NCI-H128 (cell line): ENCODE results near the gene EXOSC2.

Experiments used
- DNase-seq: peaks from one replicate; lab custom pipeline; 2025; ENCODE audit not compliant: unreplicated experiment; lab: John Stamatoyannopoulos, UW

Gene EXOSC2

GRCh38 chr9:130693426-130694191 lies at the start of gene EXOSC2:
EXOSC2 (plus strand) TSS chr9:130693780; CDS start chr9:130693792, 12 bp downstream.
- DNase-seq, result peak; percentile 92

DNA sequence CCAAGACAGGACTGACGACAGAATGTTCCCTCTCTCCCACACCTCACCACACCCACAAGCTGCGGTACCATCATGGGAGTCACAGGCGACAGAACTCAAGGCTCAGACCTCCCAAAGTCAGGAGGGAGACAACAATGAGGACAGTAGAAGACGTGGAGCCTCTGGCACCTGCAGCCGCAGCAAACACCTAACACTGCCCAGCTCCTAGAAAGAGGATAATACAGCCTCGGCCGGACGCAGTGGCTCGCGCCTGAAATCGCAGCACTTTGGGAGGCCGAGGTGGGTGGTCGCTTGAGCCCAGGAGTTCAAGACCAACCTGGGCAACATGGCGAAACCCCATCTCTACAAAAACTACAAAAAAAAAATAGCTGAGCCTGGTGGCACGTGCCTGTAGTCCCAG lies 42.4 kb upstream of the EXOSC2 start:
- DNase-seq, result no peak

GRCh38 chr9:130651752-130652151 lies 41.8 kb upstream of the EXOSC2 start:
- DNase-seq, result no peak

DNA sequence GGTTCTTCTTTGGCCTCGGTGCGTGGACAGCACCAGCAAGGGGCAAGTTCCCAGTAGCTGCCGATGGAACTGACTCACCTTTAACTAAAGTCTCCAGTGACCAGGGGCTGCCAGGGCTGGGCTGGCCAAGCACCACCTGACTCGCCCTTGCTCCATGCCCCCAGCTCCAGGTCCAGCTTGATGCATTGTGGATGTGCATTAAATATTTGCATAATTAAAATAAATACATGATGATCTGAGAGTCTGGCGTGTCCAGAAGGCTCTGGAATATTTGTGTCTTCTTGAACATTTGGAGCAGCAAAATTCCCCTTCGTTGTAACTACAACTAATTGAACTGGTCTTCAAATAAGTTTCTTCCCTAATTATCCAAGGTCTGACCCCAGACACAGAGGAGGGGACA lies 38.7 kb upstream of the EXOSC2 start:
- DNase-seq, result no peak

DNA sequence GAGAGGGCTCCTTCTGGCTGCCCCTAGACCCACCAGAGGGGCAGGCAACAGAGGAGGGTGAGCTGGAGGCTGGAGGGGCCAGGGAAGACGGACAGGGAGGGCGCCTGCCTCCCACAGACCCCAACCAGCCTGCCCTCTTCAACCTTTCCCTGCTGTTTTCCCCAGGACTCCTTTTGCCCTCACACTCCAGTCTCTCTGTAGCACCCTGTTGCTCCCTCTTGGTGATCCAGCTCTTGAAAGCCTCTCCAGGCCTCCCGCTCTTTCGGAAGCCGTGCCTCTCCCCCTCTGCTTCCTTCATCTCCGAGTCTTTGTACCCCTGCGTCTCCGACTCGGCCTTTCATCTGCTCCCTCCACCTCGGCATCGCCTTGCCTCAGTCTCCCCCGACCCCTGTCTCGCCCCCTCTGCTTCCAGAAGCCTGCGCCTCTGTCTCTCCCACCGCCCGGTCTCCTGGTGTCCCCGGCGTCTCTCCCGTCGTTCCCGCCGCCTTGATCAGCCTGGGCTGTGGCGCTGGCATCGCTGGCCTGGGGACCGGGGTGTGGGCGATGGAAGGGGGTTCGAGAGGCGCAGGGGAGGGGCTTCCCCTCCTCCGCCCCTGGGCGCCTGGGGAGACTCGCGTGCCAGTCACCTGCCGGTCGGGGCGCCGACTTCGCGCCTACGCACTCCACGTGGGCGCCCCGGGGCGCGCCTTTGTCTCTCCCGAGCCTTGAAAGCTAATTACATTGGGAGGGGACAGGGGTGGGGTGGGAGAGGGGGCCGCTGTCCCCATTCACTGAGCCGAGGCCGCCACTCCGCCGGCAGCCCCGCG lies 34.5 kb upstream of the EXOSC2 start:
- no peak for DNase-seq

DNA sequence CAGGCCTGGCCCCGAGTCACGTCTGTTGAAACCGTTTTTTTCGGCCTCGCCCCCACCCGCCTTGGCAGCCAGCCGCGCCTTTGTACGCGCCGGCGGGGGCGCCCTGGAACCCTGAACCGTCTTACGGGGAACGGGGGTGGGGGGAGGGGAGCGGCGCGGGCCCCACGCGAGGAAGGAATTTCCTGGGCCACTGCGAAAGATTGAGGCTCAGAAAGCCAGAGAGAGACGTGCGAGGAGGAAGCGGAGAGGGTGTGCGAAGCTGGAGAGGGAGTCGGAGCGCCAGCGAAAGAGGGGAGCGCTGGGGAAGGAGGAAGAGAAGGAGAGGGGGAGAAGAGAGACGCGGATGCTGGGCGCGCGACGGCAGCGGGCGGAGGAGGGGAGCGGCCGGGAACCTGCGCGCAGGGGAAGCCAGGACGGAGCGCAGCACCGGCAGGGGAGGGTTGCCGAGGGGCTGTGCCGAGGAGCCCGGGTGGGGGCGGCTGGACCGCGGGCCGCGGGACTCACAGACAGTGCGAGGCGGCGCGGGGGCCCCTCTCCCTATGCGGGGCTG lies 33.8 kb upstream of the EXOSC2 start:
- no peak for DNase-seq

- no peak for DNase-seq
These were observed 33.3 kb upstream of the EXOSC2 start for GRCh38 chr9:130660326-130660682.

- DNase-seq, result peak; percentile 42
These were observed 32.7 kb upstream of the EXOSC2 start for GRCh38 chr9:130660683-130661450.

DNA sequence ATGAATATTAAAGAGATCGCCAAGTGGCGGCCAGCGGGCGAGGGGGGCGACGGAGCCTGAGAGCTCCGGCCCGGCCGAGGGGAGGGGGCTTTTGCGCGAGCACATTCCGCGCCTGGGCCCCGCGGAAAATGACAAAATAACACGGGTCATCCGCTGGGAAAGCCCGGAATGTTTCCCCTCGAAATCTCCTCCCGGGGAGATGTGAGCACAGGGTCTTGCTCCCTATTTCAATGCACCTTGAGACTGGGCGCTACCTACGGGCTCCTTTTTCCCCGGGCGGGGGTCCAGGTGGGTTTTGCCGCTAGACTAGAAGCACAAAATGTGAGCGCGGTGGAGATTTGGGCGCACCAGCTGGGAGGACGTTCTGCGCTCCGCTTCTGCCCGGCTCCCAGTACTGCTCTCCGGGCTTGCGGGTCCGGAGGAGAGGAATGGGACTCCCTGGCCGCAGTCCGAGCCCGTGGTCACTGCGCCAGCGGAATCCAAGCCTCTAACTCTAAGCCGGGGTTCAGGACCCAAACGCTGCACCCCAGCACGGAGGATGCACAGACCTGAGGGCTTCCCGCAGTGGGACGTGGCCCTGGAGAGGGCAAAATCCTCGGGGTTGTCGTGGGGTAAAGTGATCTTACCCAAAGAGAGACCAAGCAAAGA lies 32.0 kb upstream of the EXOSC2 start:
- no peak for DNase-seq

DNA sequence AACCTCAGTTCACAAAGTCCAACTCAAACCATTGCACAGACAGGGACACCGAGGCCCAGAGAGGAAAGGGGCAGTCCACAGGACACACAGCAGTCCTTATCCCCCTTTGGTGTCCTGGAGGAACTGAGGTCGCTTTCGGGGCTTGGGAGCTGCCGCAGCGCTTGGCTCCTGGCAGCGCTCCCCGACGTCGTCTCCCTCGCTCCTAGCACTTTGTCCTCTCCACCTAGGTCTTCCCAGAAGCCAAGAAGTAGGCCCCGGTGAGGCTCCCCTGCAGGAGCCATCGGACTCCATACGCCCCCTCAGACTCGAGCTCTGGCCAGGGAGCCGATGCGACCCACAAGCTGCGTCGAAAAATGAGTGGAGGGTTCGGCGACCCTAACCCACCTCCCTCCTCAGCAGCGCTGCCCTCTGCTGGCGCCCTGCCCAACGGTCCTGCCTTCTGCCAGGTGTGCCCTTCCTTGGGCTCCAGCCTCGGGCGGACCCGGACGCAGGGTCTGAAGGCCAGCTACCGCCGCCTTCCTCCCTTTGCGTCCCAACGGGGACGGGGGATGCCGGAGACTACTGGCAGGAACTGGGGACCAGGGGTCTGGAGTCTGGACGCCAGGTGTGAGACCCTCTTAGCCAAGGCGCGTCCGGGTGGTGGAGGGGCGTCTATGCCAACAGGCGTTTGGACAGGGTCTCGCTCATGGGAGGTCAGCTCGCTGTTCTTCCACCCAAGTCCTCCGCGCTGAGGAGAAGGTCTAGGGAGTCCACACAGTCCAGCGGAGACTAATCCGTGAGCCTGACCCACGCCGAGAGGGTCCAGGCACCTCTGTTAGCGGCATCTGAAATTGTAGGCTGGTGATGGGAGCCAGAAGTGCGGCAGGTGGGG lies 31.2 kb upstream of the EXOSC2 start:
- no peak for DNase-seq

DNA sequence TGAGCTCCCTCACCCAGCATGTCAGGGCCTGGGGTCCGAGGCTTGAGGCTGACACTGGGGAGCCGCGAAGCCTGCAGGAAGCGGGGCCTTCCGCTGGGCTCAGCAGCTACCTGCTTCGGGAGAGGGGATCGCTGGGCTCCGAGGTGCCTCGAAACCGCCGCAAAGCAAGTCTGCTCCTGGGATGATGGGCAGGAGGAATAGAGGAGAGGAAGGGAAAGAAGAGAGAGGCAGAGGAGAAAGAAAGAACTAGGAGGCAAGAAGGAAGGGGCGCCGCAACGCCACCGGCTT lies 30.7 kb upstream of the EXOSC2 start:
- DNase-seq, result no peak

GRCh38 chr9:130663258-130663976 lies 30.2 kb upstream of the EXOSC2 start:
- no peak for DNase-seq

DNA sequence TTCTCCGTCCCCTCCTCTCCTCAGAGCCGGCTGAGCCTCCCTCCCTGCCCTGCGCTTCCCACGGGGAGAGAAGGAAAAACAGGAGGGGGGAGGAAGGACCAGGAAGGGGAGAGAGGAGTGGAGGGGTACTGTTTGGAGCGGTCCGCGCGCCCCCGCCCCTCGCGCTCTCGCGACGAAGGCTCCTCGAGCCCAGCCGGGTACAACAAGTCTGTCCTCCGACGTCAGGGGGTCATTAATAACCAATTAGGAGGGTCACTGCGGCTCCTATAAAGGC lies 29.7 kb upstream of the EXOSC2 start:
- DNase-seq, result peak; percentile 79

- no peak for DNase-seq
These were observed 29.1 kb upstream of the EXOSC2 start, which contains the start of gene PRDM12 for GRCh38 chr9:130664251-130665028. PRDM12 (plus strand) TSS chr9:130664594; CDS start chr9:130664654, 60 bp downstream.

DNA sequence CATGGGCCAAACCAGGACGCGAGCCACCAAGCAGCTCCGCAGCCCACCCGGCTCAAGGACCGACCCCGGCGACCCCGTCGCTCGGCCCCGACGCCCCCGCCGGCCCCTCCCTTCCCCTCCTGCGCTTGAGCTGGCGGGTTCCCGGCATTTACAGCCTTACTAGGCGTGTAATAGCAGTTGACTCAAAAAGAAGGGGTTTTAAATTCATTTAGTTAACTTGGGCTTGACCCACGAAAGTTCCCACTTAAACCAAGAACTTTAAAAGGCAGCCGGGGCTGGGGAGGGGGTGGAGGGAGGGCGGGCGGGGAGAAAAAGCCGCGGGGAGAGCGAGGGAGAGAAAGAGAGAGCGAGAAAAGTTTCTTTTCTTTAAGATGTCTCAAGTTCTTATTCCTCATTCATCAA lies 28.6 kb upstream of the EXOSC2 start:
- no peak for DNase-seq

DNA sequence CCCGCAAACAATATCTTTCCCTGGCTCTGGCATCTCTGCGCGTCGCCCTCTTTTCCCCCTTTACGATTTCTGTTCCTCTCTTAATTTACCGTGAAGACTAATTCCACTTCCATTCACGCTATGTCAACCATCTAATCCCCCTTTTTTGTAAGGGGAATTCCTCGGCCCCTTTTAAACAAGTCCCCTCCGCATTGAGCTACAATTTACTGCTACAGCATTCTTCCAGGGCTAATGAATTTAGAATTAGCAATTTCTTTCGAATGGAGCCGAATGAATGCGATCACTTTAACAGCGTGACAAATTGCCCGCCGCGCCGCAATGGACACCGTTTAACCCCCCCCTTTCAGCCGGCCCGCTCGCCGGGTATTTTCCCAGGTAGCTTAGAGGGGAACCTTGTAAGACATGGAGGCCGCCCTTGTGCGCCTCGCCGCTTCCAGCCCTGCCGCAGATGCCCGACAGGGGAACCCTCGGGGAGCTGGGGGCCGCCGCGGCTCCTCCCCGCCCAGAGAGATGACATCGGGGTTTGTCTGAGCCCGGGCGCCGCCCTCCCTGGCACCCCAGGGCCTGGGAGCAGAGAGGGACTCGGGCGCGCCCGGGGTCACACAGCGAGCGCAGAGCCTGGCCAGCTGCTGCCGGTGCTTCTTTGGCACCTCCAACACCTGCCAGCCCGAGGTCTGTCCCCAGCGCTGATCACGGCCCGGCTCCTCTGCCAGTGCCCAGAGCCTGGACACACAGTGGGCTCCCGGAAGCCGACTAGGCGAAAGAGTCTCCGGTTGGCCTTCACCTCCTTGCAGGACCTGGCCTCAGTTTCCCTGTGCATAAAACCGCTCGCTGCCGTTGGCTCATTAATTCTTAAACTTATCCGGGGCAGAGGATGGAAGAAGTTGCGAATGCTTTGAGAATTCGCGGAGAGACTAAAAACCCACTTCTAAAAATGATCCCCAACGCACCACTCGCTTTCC lies 27.9 kb upstream of the EXOSC2 start:
- DNase-seq, result no peak

- no peak for DNase-seq
These were observed 27.0 kb upstream of the EXOSC2 start for GRCh38 chr9:130666393-130667119.
